Activated T-cell treated with anti-CD3 and anti-CD28 coated beads for 1 hour (primary cell): Measurements from ENCODE around the gene LITAF.
"Not testable (repeated sequence)": the region's sequence is repeated elsewhere in the genome, so short reads cannot be mapped to it uniquely, and the experiment has no call there.

Experiments
- DNase-seq: peaks from one replicate; pipeline ENCODE4 v3.0.0-alpha.2; 2020; ENCODE audit warnings: low read depth

LITAF gene

DNA sequence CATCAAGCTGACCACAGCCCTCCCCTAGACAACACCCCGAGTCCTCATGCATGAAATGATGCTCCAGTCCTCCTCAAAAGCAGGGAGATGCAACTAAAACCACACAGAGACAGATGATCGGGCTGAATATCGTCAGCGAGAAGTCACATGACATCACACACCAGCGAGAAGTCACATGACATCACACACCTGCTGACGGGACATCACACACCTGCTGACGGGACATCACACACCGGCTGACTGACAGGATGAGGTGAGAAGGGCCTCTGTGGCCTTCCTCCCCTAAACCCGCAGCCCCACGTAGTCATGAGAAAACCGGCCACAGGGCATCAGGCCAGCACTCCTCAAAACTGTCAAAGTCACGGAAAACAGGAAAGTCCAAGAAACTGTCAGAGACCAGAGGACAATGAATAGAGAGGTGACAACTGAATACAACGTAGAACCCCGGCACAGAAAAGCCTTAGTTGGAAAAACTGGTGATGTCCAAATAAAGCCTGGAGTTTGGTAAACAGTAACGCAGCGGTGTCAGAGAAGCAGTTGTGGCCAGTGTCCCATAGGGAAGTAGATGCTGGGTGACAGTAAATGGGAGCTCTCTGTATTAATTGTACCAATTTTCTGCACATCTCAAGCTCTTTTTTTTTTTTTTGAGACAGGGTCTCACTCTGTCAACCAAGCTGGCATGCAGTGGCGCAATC, 14.3 kb downstream of the LITAF start:
- DNase-seq: peak; percentile 27

DNA sequence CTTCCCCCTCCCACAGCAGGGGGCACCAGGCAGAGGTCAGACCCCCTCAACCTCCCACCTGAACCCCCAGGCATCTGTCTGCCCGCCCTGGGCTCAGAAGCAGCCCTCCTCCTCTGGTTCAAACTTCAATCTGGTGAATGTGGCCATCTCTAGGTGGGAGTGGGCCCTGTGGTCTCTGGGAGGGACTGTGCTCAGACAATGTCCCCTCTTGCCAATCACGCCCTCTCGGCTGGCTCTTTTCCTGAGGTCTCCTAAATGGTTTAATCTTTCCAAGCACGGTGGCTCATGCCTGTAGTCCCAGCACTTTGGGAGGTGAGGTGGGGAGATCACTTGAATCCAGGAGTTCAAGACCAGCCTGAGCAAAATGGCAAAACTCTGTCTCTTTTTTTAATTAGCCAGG, 15.2 kb downstream of the LITAF start:
- DNase-seq: no peak

- DNase-seq: no peak
Measured at GRCh38 chr16:11570806-11571205, 15.9 kb downstream of the LITAF start.

DNA sequence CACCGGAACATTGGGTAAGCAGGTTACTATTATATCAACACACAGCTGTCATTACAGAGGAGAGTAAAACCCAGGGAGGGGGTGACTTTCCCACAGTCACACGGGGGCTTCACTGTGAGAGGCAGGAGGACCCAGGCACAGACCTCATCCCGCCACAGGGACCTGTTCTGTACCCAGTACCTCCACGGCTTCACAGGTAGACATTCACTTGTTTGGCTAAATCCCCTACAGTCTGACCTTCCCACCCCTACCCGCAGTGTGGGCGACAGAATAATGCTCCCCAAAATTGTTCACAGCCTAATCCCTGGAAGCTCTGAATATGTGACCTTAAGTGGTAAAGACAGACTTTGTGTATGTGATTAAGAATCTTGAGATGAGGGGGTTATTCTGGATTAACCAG, 16.5 kb downstream of the LITAF start:
- no peak for DNase-seq

DNA sequence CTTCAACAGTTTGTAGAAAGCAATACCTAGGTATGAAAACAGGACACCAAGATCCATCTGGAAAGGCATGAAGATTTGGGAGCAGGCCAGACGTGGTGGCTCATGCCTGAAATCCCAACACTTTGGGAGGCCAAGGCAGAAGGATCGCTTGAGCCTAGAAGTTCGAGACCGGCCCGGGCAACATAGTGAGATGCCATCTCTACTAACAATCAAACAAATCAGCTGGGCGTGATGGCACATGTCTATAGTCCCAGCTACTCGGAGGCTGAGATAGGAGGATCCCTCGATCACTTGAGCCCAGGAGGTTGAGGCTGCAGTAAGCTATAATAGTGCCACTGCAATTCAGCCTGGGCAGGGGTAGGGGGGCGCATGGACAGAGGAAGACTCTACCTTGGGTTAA, 20.3 kb downstream of the LITAF start:
- no peak for DNase-seq

GRCh38 chr16:11565665-11566064, 21.1 kb downstream of the LITAF start:
- DNase-seq: no peak

DNA sequence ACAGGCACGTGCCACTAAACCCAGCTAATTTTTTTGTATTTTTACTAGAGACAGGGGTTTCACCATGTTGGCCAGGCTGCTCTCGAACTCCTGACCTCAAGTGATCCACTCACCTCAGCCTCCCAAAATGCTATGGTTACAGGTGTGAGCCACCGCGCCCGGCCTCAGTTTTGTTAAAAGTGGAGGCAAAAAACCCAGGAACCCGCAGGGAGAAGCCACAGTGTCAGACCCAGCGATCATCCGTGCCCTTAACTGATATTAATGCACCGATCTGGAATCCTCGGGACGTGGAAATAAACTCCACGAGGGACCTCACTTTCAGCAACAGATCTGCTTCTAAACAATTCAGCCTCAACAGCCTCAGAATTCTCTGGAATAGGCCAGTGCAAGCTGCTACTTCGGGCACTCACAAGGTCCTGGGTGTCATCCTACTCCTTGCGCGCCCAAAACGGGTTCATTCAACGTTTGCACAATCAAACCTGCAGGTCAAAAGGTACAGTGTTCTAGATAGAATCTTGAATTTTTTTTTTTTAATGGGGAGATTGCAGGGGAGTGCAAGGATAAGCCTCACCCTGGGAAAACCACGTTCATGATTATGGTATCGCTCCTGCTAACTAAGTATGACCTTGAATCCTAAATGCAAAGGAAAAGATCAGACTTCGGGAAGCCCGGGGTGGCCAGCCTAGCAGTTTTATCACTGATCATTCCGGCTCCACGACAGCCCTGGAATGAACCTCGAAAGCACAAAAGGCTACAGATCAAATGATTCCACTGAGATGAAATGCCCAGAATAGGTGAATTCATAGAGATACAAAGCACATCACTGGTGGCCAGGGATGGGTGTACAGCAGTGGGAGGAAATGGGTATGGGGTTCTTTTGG, 22.4 kb downstream of the LITAF start:
- no peak for DNase-seq

GRCh38 chr16:11563493-11564040, 23.2 kb downstream of the LITAF start:
- DNase-seq: no peak

- no peak for DNase-seq
Measured at GRCh38 chr16:11562941-11563340, 23.8 kb downstream of the LITAF start.

- DNase-seq: no peak
Measured at GRCh38 chr16:11562411-11562810, 24.3 kb downstream of the LITAF start.

- no peak for DNase-seq
Measured at GRCh38 chr16:11561856-11562255, 24.9 kb downstream of the LITAF start.

- DNase-seq: no peak
Measured at GRCh38 chr16:11561454-11561805, 25.3 kb downstream of the LITAF start.

DNA sequence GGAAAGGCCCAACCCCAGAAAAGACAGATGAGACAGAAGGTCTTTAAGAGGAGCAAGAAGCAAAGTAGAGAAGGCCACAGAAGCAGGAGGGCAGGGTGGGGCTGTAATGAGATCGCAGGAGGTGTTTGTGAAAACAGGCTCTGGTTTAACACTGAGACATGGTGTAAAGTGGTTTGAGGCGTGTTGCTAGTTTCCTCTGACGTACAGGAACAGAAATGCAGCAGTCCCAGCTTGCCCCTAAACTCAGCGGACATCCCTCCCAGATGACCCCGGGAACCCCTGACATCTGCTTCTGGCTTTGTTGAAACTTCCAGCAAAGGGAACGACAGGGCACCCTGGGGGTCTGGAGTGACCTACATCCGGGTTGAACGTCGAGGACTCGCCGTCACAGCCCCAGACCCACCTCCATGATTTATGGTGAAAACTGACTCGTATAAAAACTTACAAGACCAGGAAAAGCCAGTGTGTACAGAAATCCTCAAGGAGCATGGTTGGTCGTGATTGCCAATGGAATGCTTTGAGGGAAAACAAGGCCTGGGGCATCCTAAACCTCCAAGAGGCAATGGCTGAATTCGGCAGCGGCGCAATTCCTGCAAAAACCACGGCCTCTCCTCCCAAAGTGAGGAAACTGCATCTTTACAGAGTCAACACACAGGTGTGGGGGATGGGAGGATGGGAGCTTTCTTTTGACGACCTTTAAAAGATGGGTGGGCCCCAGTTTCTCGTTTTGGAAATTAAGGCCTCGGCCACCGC, 25.8 kb downstream of the LITAF start:
- peak; percentile 34 for DNase-seq

DNA sequence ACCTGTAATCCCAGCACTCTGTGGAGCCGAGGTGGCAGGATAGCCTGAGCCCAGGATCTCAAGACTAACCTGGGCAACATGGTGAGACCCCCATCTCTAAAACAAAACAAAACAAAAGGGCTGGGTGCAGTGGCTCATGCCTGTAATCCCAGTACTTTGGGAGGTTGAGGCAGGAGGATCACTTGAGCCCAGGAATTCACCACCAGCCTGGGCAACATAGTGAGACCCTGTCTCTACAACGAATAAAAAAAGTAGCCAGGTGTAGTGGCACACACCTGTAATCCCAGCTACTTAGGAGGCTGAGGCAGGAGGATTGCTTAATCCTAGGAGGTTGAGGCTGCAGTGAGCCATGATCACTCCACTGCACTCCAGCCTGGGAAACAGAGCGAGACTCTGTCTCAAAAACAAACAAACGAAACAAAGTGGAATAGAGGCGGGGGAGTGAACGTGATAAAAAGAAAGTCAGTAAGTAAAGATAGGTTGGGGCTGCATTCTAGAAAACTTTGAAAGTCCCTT, 28.4 kb downstream of the LITAF start:
- DNase-seq: not testable (repeated sequence)

- no peak for DNase-seq
Measured at GRCh38 chr16:11557801-11558200, 28.9 kb downstream of the LITAF start.

- no peak for DNase-seq
Measured at GRCh38 chr16:11556945-11557720, 29.6 kb downstream of the LITAF start.

GRCh38 chr16:11556214-11556819, 30.4 kb downstream of the LITAF start:
- no peak for DNase-seq

- DNase-seq: no peak
Measured at GRCh38 chr16:11554053-11554452, 32.7 kb downstream of the LITAF start.

- no peak for DNase-seq
Measured at GRCh38 chr16:11553371-11553770, 33.3 kb downstream of the LITAF start.

- no peak for DNase-seq
Measured at GRCh38 chr16:11552440-11552839, 34.3 kb downstream of the LITAF start.

- DNase-seq: no peak
Measured at GRCh38 chr16:11551842-11552241, 34.9 kb downstream of the LITAF start.
